NAMALWA (cell line): ENCODE results near the gene ZNF324.
A peak's percentile ranks its signal among the peaks of the same experiment; 100 is the strongest.
"Not testable (repeated sequence)": the region's sequence is repeated elsewhere in the genome, so short reads cannot be mapped to it uniquely, and the experiment has no call there.

Experiments used
- DNase-seq: peaks from one replicate; pipeline ENCODE4 v3.0.0-alpha.2; 2015; ENCODE audit warnings: low spot score

The ZNF324 gene

GRCh38 chr19:58500242-58500641 lies 33.4 kb downstream of the ZNF324 start:
- DNase-seq, result no peak

DNA sequence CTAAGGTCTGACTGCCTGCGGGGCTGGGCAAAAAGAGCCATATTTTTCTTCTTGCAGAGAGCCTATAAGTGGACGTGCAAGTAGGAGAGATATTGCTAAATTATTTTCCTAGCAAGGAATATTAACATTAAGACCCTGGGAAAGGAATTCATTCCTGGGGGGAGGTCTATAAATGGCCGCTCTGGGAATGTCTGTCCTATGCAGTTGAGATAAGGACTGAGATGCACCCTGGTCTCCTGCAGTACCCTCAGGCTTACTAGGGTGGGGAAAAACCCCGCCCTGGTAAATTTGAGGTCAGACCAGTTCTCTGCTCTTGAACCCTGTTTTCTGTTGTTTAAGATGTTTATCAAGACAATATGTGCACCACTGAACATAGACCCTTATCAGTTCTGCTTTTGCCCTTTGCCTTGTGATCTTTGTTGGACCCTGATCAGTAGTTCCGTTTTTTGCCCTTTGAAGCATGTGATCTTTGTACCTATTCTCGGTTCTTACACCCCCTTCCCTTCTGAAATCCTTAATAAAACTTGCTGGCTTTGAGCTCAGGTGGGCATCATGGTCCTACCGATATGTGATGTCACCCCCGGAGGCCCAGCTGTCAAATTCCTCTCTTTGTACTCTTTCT lies 40.8 kb downstream of the ZNF324 start:
- not testable (repeated sequence) for DNase-seq

- no peak for DNase-seq
These were observed 42.8 kb downstream of the ZNF324 start for GRCh38 chr19:58509731-58510083.

DNA sequence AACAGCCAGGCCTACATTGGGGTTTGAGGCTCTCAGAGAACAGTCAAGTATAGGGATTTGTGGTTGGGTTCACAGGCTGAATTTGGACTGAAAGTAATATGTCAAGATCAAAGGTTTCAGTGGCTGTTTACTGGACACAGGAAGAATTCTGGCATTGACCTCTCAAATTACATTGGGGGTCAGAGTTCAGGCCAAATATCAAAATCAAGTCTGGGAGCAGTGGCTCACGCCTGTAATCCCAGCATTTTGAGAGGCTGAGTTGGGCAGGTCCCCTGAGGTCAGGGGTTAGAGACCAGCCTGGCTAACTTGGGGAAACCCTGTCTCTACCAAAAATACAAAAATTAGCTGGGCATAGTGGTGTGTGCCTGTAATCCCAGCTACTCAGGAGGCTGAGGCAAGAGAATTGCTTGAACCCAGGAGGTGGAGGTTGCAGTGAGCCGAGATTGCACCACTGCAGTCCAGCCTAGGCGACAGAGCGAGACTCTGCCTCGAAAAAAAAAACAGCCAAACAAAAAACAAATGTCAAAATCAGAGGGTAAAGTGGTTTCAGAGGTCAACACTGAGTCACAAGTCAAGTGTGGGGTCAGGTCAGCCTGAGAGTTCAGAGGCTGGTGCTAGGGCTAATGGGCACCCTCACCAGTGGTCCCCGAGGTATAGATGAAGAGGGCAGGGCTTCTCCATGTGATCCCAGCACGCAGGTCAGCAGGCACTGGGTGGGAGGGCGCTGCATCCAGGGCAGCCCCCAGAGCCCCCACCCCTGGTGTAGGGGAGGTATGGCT lies 43.4 kb downstream of the ZNF324 start:
- DNase-seq, result no peak

DNA sequence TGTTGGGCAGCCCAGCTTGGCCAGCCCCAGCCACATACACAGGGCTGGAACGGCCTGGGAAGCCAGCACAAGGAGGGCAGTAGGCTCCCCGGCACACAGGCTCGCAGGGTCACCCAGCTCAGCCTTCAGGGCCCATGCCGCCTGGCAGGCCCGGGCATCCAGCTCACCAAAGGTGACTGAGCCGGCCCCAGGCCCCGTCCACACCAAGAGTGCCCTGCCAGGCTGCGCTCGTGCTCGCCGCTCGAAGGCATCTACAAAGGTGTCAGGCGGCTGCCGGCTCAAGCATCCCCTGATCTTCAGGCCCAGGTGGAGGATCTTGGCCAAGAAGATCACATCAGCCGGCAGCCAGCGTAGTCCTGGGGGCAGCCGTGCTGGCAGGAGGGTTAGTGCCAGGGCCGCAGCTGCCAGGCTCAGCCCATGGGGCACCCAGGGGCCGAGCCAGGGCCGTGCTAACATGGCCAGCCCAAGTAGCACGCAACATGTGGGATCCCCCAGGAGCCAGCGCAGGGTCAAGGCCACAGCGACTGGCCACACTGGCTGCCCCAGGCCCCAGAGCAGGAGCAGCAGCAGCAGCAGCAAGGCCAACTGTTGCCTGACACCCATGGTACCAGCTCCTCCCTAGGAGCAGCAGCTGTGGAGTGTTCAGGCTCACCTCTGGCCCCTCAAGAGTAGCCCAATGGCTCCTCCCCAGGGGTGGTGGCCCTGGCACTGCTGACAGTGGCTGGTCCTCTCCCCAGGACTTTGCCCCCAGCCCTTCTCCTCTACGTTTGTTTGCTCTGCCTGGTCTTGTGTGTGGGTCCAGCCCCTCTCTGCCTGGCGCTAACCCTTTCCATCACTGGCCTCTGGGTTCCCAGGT lies 44.7 kb downstream of the ZNF324 start, which contains the start of gene SLC27A5:
Gene SLC27A5 (minus strand): TSS at position 640 of the 856 bp plus-strand sequence. CDS start 37 bp downstream, at position 603.
- DNase-seq, result no peak

DNA sequence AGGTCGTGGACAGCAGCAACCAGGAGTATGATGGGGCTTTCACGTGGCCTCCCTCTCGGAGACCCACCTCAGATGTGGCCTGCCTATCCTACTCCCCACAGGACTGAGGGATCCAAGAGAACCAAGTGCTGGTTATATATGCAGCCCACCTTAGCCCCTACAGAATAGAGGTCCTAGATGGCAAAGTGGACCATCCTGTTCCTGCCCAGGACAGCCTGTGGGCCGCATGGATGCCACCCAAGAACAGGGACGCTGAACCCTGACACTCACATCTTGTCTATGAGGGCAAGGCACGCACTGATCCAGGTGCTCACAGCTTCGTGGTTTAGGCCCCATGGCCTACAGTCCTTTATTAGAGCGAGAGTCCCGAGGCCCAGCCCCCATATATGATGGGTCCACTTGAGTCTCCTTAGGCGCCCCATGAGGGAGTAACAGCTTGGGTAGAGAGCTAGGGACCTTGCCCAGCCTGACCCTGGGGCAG lies 46.4 kb downstream of the ZNF324 start:
- no peak for DNase-seq

- peak; percentile 96 for DNase-seq
These were observed 47.0 kb downstream of the ZNF324 start for GRCh38 chr19:58513694-58514563.

- DNase-seq, result no peak
These were observed 47.7 kb downstream of the ZNF324 start for GRCh38 chr19:58514564-58515022.

GRCh38 chr19:58515259-58515658 lies 48.4 kb downstream of the ZNF324 start:
- DNase-seq, result no peak

DNA sequence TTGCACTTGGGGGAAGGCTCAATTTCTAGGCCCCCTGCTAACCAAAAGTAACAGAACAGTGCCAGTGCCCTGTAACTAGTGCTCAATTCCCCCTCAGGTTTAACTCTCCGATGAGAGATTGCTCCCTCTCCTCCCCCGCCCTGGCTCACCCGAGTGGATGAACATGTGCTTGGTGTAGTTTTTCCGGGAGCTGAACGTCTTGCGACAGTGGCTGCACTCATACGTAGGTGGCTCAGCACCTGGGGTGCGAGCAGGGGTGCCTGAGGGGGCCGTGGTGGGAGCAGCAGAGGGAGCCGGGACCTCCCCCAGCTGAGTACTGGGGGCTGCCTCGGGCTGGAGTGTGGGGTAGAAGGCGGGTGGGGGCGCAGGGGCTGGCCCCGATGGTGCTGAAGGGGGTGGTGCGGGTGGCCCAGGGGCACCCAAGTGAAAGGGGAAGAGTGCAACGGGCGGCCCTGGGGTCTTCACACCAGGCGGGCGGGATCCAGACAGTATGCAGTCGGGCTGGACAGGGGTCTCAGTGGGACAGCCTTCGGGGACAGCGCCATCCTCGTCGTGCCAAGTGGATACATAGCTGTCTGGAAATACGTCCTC lies 49.5 kb downstream of the ZNF324 start:
- no peak for DNase-seq

DNA sequence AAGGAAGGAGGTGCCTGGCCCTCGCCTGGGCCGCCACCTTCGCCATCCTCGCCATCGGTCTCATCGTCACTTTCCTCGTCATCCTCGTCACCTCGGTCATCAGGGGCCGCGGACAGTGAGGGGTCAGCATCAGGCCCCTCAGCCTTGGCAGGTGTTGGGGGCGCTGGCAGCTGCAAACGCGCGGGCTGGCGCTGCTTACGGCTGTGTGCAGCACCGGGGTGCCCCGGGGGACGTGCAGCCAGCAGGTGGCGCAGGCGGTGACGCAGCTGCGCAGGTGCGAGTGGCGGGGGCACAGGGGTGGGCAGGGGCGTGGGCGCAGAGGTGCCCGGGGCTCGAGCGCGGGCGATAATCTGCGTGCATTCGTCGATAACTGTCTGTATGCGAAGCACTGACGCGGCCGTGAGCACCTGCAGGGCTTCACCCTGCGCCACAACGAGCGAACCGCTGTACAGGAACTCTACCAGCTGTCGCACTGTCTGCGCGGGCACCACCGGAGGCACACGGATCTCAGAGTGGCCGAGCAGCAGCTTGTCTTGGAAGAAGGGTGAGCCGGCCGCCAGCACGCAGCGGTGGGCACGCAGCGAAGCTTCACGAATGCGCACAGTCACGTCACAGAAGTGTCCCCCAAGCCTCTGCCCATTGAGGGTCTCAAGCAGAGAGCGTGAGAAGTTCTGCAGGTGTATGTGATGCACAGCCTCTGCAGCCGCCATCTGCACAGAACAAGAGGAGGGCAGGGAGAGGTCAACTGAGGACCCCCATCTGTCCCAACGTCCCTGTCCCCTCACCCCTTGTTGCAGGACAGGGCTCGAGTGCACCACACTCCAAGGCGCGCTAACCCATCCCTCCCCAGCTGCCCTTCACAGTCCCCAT lies 50.3 kb downstream of the ZNF324 start:
- DNase-seq, result no peak

DNA sequence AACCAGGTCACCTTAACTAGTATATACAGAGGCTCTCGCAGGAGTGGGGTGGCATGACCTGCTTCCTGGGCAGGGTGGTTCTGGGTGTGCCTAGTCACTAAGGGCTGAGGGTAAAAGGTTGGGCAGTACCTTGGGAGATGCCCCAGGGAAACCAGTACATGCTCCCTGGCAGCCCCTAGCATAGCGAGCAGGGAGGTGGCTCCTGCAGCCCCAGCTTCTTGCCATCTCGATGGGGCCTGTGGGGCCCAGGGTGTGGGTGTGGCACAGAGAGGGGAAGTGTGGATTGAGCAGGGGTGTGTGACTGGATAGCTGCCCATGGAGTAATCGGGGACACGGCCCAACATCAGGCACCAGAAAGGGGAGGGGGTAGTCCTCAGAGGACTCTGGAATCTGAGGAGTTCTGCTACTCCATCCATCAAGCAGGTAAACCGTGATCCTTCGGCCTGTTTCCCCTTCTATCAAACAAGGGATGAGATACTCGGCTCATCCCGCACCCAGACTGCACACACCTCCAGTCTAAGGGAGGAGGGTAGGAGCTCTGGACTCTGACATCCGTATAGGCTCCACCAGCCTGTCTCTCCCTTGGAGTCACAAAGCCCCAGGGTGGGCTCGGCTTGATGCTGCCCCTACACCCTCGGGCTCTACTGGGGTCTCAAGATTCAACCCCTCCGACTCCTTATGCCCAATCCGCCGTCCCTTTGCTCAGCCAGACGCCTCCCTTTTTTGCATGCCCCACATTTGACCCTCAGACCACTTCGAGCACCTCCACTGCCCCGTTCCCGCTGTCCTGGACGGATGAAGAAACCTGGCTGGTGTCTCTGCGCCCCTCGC lies 51.6 kb downstream of the ZNF324 start:
- no peak for DNase-seq

DNA sequence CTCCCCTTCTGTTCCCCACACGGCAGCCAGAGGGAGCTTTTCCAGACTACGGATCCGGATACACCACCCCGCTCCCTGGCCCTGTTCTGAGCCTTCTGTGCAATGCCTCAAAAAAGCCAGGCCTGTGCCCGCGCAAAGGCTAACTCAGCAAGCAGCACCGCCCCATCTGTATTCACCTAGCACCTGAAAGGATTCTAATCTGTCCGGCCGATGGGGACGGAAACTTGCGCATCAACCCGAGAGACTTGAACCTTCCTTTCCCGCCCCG lies 52.1 kb downstream of the ZNF324 start:
- DNase-seq, result peak; percentile 73

DNA sequence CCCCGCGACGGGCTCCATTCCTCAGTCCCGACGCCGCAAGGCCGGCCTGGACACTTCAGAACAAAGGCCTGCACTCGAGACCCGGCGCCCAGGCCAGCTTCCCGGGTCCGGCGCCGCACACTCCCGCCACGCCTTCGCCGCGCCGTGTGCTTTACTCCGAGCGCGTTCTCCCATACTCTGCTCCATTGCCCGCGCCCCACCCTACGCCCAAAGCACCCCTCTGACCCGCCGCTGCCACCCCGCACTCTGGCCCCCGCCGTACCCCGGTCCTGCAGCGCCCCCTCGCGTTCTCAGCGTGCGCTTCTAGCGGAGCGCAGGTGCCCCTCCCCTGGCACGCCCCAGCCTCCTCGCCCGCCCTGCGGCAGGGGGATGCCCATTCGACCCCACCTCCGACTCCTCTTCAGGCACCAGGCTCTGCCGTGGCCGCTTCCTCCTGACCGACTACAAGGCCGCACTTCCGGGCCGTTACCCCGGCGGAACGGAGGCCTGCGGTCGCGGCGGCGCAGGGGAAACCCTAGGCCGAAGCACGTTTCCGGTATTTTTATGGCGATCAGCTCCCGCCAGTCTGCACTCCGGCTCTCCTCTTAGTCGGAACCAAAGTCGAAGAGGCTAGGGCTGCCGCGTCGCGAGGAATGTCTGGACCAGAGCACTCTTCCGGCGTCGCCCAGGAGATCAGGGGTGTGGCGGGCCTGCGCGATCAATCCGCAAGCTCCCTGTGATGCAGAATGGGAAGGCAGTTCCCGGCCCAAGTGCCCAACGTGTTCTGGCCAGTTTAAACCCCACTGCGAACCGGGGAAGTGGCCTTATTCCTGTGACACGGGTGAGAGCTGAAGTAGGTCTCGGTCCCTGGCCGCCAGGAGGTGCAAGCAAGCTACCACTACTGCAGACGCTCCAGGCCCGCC lies 52.7 kb downstream of the ZNF324 start, which contains the start of gene ZBTB45:
Gene ZBTB45 (minus strand): TSS at position 456 of the 902 bp plus-strand sequence. CDS start 2,137 bp downstream, outside the sequence.
- peak; percentile 96 for DNase-seq

- no peak for DNase-seq
These were observed 53.3 kb downstream of the ZNF324 start for GRCh38 chr19:58520257-58520599.

DNA sequence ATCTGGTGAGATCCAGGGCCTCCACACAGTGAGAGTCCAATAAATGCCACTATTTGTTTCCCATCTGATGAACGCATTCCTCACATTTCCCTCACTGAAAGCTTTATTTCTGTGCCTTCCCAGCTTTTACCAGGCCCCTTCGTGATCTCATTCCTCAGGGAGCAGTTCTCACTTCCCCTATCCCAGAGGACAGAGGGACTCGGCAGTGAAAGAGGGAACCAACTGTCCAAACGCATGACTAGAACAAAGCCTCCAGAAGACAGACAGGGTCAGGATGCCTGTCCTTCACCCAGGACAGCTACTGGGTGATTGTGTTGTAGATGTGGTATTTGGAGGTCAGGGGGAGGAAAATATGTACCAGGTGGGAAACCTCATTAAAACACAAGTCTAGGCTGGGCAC lies 54.8 kb downstream of the ZNF324 start:
- DNase-seq, result no peak

DNA sequence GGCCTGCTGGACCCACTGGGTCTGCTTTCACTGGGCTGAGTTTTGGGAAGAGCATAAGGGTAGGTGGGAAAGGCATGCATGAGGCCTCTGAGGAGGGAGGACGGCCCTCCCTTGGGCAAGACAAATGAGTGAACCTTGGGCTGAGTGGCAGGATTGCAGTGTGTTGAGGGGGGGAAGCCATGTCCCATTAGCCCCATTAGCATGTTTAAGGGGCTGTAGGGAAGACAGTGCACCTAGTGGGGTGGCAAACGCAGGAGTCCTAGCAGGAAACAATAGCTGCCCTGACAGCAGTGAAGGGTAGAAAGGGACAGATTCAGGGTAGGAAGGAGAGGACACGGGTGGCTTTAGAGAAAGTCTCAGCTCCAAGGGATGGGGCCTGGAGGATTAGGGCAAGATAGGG lies 55.8 kb downstream of the ZNF324 start:
- DNase-seq, result no peak
